ENCODE measurements around the gene SLC35A2. TPM values are rescaled to one million over a fixed set of nuclear protein-coding genes. Genes with fewer than 3 reads are reported as not detected.

The SLC35A2 gene
- total RNA-seq (ENCODE audit: unreplicated experiment): 27.2 TPM
- long read RNA-seq, transcript SLC35A2-204 (4 exons, 3,047 nt): major isoform, 14 of 14 reads
- long read RNA-seq, partial matches to known transcripts: 0 of 14 reads
- long read RNA-seq, other reads (novel, unspliced or antisense): 0 of 14 reads

DNA sequence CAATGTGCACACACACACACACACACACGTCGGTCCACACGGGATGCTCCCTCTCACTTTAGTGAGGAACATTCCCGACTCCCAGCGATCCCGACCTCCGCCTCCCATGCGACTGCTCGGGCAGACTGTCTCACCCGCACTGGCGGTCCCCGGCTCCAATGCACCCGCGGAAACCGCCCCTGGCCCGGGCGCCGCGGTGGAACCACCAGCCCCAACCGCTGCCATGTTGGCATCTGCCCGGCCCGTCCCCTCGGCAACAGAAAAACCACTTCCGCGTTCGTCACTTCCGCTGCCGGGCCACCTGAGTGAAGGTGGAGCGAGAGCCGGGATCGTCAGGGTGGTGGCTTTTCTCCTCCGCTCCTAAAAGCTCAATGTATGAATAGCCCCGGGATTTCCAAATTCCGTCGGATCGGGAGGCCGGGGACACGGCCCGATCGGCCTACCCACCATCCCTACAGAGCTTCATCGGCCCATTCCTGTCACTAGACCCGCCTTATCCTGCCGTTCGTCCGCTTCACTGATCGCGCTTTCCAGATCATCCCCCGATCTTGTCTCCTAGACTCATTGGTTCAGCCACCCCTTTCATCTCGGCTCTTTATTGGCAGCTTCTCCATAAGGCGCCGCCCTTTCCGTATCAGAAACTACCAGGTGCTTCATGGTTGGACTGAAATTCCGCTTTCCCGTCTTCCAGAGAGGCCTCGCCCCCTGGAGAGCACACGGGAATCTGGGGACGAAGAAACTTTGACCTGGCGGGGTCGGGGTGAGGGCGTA is at the start of gene SLC35A2:
Gene SLC35A2, minus strand, starts transcription at position 235 of the 771 bp plus-strand sequence. Its CDS starts 10 bp downstream, at position 225.
- H3K36me3 Mint-ChIP-seq (ENCODE audit: low read depth, unreplicated experiment): peaks cover 7% of the 10 kb centered on the region
- H3K4me3 Mint-ChIP-seq (ENCODE audit: unreplicated experiment): peak within 1 kb of the TSS; percentile 96
- TF ChIP-seq, protein P1, sequence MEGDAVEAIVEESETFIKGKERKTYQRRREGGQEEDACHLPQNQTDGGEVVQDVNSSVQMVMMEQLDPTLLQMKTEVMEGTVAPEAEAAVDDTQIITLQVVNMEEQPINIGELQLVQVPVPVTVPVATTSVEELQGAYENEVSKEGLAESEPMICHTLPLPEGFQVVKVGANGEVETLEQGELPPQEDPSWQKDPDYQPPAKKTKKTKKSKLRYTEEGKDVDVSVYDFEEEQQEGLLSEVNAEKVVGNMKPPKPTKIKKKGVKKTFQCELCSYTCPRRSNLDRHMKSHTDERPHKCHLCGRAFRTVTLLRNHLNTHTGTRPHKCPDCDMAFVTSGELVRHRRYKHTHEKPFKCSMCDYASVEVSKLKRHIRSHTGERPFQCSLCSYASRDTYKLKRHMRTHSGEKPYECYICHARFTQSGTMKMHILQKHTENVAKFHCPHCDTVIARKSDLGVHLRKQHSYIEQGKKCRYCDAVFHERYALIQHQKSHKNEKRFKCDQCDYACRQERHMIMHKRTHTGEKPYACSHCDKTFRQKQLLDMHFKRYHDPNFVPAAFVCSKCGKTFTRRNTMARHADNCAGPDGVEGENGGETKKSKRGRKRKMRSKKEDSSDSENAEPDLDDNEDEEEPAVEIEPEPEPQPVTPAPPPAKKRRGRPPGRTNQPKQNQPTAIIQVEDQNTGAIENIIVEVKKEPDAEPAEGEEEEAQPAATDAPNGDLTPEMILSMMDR (IDR thresholded peaks at IDR 0.05; ENCODE audit: unreplicated experiment): no peak
- peaks cover 7% of the 10 kb centered on the region for H3K27me3 Mint-ChIP-seq (ENCODE audit: unreplicated experiment)
- DNase-seq (ENCODE audit: low spot score): peak; percentile 62
- H3K4me1 Mint-ChIP-seq (ENCODE audit: unreplicated experiment): peaks cover 16% of the 10 kb centered on the region
- H3K9me3 Mint-ChIP-seq (ENCODE audit: unreplicated experiment): no peaks in the 10 kb centered on the region
- peak within 1 kb of the TSS; percentile 97 for H3K27ac Mint-ChIP-seq (ENCODE audit: unreplicated experiment)

DNA sequence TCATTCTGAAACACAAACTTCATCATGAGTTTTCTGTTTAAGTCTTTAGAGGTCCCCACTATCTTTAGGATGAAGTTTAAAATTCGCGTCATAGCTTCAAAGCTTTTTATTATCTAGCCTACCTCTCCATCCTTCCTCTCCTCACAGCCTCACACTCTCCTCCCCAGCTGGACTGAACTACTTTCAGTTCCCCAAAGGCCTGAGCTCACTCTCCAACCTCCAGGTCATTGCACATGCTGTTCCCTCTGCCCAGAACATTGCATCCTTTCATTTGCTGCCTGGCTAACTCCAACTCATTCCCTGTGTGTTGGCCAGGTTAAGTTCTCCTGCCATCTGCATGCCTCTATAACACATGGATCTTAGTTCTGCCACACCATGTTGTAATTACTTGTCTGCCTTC is 48.8 kb upstream of the SLC35A2 start:
- Mint-ChIP-seq H3K36me3 (ENCODE audit: low read depth, unreplicated experiment) (peaks cover 3% of the 10 kb centered on the region), H3K4me1 (ENCODE audit: unreplicated experiment) (peaks cover 8% of the 10 kb centered on the region), H3K27me3 (ENCODE audit: unreplicated experiment) (peaks cover 7% of the 10 kb centered on the region), H3K27ac (ENCODE audit: unreplicated experiment) (peak overlapping the region; percentile 8), H3K9me3 (ENCODE audit: unreplicated experiment) (no peaks in the 10 kb centered on the region), H3K4me3 (ENCODE audit: unreplicated experiment) (peak overlapping the region; percentile 44)
- no peak for DNase-seq (ENCODE audit: low spot score)
- TF ChIP-seq, protein P1 (IDR thresholded peaks at IDR 0.05; ENCODE audit: unreplicated experiment): no peak

DNA sequence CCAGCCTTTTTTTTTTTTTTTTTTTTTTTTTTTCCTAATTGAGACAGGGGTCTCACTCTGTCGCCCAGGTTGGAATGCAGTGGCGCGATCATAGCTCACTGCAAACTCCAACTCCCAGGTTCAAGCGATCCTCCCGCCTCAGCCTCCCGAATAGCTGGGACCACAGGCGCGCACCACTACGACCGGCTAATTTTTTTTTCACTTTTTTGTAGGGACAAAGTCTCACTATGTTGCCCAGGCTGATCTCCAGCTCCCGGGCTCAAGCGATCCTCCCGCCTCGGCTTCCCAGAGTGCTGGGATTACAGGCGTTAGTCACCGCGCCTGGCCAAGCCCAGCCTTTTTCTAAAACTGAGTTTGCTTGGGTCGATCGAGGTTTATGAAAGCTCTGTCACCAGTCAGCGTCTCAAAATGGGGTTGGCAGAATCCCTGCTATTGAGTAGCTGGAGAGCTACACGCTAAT is 47.2 kb upstream of the SLC35A2 start:
- Mint-ChIP-seq H3K36me3 (ENCODE audit: low read depth, unreplicated experiment) (peaks cover under 1% of the 10 kb centered on the region), H3K27me3 (ENCODE audit: unreplicated experiment) (peaks cover 7% of the 10 kb centered on the region), H3K4me3 (ENCODE audit: unreplicated experiment) (peak overlapping the region; percentile 99), H3K9me3 (ENCODE audit: unreplicated experiment) (no peaks in the 10 kb centered on the region), H3K27ac (ENCODE audit: unreplicated experiment) (peak overlapping the region; percentile 100), H3K4me1 (ENCODE audit: unreplicated experiment) (peaks cover 8% of the 10 kb centered on the region)
- TF ChIP-seq, protein P1 (IDR thresholded peaks at IDR 0.05; ENCODE audit: unreplicated experiment): no peak
- DNase-seq (ENCODE audit: low spot score): peak; percentile 6

DNA sequence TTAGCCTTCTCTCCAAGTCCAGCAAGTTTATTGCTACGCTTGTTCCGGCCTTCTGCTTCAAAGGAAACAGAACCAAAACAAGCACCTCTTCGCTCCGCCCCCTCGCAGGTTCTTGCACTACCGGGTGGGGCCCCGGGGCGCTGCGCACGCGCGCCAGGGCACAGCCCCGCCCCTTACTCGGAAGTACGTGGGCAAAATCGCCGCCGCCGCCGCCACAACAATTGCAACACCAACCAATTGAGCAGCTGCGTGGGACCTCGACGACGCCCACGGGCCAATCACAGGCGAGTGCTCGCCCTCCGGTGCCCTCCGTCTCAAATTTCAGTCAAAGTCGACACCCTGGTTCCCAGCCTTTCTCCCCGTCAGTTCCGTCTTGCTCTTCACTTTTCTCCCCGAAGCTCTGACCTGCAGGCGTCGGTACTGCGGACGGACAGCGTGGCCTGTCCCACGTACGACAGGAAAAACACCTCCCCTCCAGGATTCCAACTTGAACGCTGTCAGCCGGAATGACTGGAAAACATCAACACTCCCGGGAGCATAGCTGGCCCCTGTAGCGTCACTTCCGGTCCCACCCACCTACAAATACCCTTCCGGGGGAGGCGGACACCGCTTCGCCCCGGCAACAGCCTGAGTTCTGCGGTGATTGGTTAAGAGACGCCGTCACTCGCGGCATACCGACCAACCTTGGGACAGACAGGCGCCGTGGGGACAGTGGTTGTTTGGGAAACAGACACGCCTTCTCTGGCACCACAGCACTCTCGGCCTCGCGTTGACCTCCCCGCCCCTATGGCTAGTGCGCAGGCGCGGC is 46.6 kb upstream of the SLC35A2 start:
- no peaks in the 10 kb centered on the region for H3K9me3 Mint-ChIP-seq (ENCODE audit: unreplicated experiment)
- no peaks in the 10 kb centered on the region for H3K36me3 Mint-ChIP-seq (ENCODE audit: low read depth, unreplicated experiment)
- peak; percentile 84 for DNase-seq (ENCODE audit: low spot score)
- peak overlapping the region; percentile 100 for H3K27ac Mint-ChIP-seq (ENCODE audit: unreplicated experiment)
- TF ChIP-seq, protein P1 (IDR thresholded peaks at IDR 0.05; ENCODE audit: unreplicated experiment): no peak
- peak overlapping the region; percentile 99 for H3K4me3 Mint-ChIP-seq (ENCODE audit: unreplicated experiment)
- peaks cover 8% of the 10 kb centered on the region for H3K4me1 Mint-ChIP-seq (ENCODE audit: unreplicated experiment)
- H3K27me3 Mint-ChIP-seq (ENCODE audit: unreplicated experiment): peaks cover 7% of the 10 kb centered on the region
